ENCODE data around the gene SLC25A22.
A peak's percentile ranks its signal among the peaks of the same experiment; 100 is the strongest.

SLC25A22 gene

GRCh38 chr11:836274-836673 is 38.2 kb upstream of the SLC25A22 start:
- no peak for DNase-seq (ENCODE audit: low read depth, low spot score)
- H3K4me3 ChIP-seq (ENCODE audit: low read length) = no peak overlapping the region

GRCh38 chr11:834371-835316 is 36.6 kb upstream of the SLC25A22 start:
- no peak overlapping the region for H3K4me3 ChIP-seq (ENCODE audit: low read length)
- DNase-seq (ENCODE audit: low read depth, low spot score) = no peak

DNA sequence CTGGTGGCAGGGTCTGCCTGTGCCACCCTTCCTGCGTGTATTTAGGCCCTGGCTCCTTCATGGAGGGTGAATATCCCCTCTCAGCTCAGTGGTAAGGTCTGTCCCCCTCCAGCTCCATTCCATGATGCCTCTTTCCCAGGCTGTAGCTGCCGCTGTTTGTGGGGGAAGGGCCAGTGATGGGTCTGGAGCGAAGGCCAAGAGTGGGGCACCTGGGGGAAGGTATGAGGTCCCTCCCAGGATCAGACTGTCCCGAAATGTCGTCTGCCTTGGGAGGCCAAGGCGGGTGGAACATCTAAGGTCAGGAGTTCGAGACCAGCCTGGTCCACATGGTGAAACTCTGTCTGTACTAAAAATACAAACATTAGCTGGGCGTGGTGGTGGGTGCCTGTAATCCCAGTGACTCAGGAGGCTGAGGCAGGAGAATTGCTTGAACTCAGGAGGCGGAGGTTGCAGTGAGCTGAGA is 35.8 kb upstream of the SLC25A22 start:
- H3K4me3 ChIP-seq (ENCODE audit: low read length) = no peak overlapping the region
- no peak for DNase-seq (ENCODE audit: low read depth, low spot score)

DNA sequence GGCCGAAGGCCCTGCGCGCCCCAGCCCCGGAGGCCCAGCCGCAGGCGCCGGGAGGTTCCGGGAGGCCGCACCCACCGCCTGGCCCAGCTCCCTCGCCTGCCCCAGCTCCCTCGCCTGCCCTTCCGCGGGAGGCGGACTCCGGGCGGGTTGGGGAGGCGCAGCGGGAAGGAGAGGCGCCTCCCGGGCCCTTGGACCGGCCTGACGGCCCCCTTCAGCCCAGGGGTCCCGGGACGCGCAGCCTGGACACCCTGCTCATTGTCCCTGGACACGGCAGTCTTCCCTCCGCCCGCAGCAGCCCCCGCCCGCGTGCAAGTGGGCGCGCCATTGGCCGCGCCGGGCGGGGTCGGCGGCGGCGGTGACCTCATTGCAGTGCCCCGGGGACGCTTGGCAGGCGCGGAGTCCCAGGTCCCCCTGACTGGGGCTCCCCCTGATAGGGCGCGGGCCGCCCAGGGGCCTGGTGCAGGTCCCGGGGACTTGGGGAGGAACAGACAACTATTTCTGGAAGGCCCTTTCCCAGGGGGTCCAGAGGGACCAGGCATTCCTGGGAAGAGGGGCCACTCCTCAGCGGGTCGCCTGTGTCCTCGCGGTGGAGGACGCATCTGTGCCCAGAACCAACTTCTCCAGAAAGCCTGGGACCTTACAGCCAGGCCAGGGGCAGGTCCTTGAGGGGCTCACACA is 35.2 kb upstream of the SLC25A22 start:
- H3K4me3 ChIP-seq (ENCODE audit: low read length) = peak overlapping the region; percentile 38
- no peak for DNase-seq (ENCODE audit: low read depth, low spot score)

- peak within 1 kb of the TSS; percentile 45 for H3K4me3 ChIP-seq (ENCODE audit: low read length)
- no peak for DNase-seq (ENCODE audit: low read depth, low spot score)
These were observed 34.5 kb upstream of the SLC25A22 start, which contains the start of gene CD151 for GRCh38 chr11:832529-833113. Gene CD151 (plus strand): TSS chr11:832952. CDS start chr11:836070, 3,118 bp downstream.

DNA sequence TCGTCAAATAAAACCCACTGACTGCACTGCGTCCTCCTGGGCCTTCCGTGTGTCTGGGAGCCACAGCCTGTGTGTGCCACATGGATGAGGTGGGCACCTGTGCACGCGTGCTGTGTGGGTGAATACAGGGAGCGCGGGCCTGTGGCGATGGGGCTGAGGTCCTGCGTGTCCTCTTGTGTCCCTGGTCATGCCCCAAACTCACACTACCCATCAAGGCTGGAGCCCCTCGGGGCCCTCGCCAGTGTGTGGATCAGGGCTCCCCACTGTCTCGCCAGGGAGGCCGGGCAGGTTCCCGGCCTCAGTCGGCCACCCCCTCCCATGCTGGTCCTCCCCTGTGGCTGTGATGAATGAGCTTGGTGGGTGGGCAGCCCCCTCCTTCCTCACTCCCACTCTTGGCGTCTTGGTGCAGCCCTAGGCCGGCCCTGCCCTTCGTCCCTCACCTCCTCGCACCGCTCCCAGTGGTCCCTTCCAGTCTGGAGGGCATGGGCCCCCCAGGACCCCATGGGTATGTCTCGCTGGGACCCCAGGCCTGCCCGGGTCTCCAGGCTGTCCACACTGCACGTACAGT is 34.0 kb upstream of the SLC25A22 start:
- DNase-seq (ENCODE audit: low read depth, low spot score) = no peak
- H3K4me3 ChIP-seq (ENCODE audit: low read length) = peak overlapping the region; percentile 45

DNA sequence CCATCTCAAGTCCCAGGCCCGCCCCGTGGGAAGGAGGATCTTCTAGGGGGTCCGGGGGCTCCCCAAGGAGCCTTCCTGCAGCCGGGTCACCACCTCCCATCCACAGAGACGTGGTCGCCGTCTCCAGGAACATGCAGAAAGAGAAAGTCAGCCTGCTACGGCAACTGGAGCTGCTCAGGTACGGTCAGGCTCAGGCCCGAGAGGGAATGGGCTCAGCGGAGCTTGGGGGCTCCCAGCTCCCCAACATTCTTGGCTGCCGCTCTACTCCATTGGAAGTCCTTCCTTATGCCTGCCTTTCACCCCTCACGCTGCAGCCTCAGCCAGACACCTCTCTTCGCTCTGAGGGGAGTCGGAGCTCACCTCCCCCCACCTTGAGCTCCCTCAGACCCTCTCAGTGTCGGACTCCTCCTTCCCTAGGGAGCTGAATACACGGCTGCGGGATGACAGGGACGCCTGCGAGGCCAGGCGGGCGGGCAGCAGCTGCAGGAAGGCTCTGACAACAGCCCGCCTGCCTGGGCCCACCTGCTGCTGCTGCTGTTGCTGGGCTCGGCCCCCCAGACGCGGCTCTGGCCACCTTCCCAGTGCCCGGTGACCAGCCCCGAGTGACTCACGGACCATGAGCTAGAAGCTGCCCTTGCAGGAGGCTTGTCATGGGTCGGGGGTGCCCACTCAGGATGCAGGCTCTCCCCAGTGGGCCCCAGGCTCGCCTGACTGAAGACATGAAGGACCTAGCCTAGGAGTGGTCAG is 33.2 kb upstream of the SLC25A22 start:
- no peak for DNase-seq (ENCODE audit: low read depth, low spot score)
- no peak overlapping the region for H3K4me3 ChIP-seq (ENCODE audit: low read length)

GRCh38 chr11:830295-831117 is 32.4 kb upstream of the SLC25A22 start:
- no peak overlapping the region for H3K4me3 ChIP-seq (ENCODE audit: low read length)
- peak; percentile 44 for DNase-seq (ENCODE audit: low read depth, low spot score)

GRCh38 chr11:829847-830294 is 31.8 kb upstream of the SLC25A22 start:
- DNase-seq (ENCODE audit: low read depth, low spot score) = no peak
- H3K4me3 ChIP-seq (ENCODE audit: low read length) = no peak overlapping the region

DNA sequence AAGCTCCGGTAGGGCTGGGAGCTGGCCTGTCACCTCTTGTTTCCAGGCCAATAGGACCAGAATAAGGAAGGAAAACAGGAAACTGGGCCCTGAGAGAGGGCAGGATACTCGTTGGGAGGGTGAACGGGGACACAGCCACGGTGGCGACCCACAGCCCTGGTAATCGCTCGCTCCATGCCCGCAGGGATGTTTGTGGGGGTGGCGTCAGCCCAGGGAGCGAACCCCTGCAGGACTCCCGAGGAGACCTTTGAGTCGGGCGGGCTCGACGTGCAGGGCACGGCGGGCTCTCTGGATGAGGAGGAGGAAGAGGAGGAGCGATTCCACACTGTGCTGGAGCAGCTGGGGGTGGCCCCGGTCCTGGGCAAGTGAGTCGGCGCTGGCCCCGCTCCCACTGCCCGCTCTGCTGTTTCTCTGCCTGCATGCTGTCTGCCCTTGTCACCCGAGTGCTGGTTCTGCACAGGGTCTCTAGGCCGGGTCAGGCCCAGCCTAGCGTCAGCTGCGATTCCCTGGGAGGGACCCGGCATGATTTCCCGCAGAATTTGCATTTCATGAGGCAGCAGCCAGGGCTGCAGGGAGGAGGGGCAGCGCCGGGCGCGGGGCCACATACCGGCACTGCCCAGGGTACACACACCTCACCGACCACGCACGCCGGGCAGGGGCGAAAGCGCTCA is 31.2 kb upstream of the SLC25A22 start:
- DNase-seq (ENCODE audit: low read depth, low spot score) = no peak
- no peak overlapping the region for H3K4me3 ChIP-seq (ENCODE audit: low read length)

DNA sequence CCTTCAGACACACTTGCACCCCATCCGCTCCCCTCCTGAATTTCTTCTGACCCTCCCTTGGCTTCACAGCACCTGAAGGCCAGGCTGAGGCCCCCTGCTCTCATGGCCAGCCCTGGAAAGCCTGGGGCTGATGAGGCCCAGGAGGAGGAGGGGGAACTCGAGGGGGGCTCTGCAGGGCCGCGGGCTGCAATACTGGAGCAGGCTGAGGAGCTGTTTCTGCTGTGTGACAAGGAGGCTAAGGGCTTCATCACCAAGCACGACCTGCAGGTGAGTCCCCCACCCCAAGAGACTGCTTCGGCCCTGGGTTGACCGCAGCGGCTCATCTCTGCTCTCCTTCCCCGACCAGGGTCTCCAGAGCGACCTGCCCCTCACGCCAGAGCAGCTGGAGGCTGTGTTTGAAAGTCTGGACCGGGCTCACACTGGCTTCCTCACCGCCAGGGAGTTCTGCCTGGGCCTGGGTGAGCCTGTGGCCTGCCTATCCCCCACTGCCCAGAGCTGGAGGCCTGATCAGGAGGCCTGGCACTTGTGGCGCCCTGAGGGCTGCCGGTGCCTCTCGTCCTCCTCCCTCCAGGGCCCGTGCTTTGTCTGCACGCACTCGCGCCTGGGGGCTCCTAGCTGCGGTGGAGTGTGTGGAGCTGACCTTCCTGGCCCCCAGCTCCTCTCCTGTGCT is 30.6 kb upstream of the SLC25A22 start:
- no peak overlapping the region for H3K4me3 ChIP-seq (ENCODE audit: low read length)
- no peak for DNase-seq (ENCODE audit: low read depth, low spot score)

- no peak for DNase-seq (ENCODE audit: low read depth, low spot score)
- H3K4me3 ChIP-seq (ENCODE audit: low read length) = peak within 1 kb of the TSS; percentile 40
These were observed 29.8 kb upstream of the SLC25A22 start, which contains the start of gene CRACR2B for GRCh38 chr11:827897-828192. Gene CRACR2B (plus strand): TSS chr11:827919. CDS start chr11:828608, 689 bp downstream.

DNA sequence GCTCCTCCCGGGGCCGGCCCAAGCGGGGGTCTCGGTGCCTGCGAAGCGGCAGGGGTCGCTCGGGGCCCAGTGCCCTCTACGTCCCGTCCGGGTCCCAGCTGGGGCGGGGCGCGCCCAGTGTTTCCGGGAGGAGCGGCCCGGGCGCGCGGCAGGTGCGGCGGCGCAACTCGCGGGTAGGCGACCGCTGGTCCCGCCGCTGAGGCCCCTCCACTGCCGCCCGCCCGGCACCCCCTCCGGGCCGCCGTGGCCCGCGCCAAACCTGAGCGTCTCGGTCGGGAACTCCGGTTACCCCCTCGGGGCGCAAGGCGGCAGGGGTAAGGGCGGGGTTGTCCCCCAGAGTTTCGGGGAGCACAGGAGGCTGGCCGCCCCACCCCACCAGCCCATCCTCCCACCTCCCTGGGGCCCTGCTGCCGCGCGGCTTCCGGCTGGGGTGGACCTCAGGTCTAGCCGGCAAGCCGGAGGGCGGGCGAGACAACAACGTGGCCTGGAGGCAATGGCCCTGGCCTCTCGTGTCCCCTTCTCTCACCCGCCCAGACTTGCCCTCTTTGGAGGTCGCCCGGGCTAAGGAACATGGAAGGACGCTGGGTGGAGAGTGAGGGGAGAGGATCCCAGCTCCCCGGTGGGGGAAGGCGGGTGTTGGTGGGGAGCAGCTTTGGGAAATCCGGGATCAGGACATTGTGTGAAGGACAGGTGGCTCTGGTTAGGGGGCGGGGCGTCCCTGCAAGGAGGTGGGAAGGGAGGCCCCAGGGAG is 29.2 kb upstream of the SLC25A22 start:
- H3K4me3 ChIP-seq (ENCODE audit: low read length) = peak overlapping the region; percentile 40

GRCh38 chr11:826836-827145 is 28.7 kb upstream of the SLC25A22 start:
- DNase-seq (ENCODE audit: low read depth, low spot score) = no peak

More for the DNA sequence above, 29.2 kb upstream of the SLC25A22 start:
- DNase-seq (ENCODE audit: low read depth, low spot score) = no peak

DNA sequence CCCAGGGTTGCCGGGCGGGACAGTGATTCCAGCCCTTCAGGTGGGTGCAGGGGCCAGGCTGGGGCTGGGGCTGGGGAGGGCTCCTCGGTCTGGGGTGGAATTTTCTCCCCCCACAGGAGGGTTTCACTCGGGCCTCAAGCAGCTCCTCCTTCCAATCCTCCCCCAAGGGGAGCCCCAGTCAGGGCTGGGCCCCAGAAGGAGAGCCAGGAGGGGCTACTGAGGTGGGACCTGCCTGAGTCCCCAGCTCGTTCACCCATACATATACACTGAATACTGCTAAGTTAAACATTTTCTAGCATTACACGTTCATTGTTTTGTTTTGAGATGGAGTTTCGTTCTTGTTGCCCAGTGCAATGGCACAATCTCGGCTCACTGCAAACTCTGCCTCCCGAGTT is 28.1 kb upstream of the SLC25A22 start:
- H3K4me3 ChIP-seq (ENCODE audit: low read length) = no peak overlapping the region
- DNase-seq (ENCODE audit: low read depth, low spot score) = no peak

More at GRCh38 chr11:826836-827145, 28.7 kb upstream of the SLC25A22 start:
- peak overlapping the region; percentile 40 for H3K4me3 ChIP-seq (ENCODE audit: low read length)
